GM13977 (cell line): Measurements from ENCODE around the gene TMEM131L.
"Not testable (repeated sequence)": the region's sequence is repeated elsewhere in the genome, so short reads cannot be mapped to it uniquely, and the experiment has no call there.

ENCODE experiments used
- DNase-seq: peaks from one replicate; pipeline ENCODE4 v3.0.0; 2012; ENCODE audit warnings: low spot score
- in situ Hi-C: fragments of 300-500 bp; cut with MboI; formaldehyde crosslinking; loops from one replicate; pipeline ENCODE4 v1.12.0; 2022; ENCODE audit warnings: low sequenced_read_pairs, low pct_unique_long_range_greater_than_20kb, mixed read lengths, inconsistent platforms; ENCODE audit not compliant: unreplicated experiment
- TF ChIP-seq, protein P1 (sequence below): IDR thresholded peaks from 2 replicates; pipeline ENCODE4 v1.5.1; 2012; ENCODE audit warnings: mild to moderate bottlenecking, control low read depth; ENCODE audit not compliant: insufficient read depth; ENCODE audit errors: extremely low read depth, missing control alignments

TMEM131L gene

DNA sequence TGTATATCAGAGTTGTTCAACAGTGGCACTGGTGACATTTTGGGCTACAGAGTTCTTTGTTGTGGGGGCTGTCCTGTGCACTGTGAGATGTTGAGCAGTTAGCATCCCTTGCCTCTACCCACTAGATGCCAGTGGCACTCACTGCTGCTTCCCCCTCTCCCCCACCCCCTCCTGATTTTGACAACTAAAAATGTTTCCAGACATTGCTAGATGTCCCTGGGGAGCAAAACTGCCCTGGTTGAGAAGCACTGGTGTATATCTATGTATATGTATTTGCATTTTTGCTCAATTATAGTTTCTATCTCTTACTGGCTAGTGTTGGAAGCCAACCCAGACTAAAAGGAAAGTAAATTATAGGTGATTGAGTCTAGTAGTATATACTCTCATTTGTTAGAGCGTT lies 2.4 kb downstream of the TMEM131L start:
- in situ Hi-C loops: no loop called here
- TF ChIP-seq, protein P1, sequence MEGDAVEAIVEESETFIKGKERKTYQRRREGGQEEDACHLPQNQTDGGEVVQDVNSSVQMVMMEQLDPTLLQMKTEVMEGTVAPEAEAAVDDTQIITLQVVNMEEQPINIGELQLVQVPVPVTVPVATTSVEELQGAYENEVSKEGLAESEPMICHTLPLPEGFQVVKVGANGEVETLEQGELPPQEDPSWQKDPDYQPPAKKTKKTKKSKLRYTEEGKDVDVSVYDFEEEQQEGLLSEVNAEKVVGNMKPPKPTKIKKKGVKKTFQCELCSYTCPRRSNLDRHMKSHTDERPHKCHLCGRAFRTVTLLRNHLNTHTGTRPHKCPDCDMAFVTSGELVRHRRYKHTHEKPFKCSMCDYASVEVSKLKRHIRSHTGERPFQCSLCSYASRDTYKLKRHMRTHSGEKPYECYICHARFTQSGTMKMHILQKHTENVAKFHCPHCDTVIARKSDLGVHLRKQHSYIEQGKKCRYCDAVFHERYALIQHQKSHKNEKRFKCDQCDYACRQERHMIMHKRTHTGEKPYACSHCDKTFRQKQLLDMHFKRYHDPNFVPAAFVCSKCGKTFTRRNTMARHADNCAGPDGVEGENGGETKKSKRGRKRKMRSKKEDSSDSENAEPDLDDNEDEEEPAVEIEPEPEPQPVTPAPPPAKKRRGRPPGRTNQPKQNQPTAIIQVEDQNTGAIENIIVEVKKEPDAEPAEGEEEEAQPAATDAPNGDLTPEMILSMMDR: no peak
- no peak for DNase-seq

DNA sequence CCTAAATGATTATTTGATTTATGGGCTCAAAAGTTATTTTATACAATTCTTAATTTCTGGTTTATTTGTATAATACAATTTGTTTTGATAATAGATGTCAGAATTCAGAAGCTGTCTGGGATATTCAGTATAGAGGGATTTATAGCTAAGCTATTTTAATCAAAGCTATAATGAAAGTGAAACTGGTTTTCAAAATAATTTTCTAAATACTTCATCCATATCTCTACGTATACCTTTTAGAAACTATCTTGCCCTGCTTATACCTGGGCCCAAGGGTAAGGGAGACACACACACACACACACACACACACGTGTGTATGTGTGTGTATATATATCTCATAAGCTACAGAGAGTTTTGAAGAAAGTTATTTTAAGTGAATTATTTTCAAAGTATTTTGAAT lies 2.9 kb downstream of the TMEM131L start:
- no peak for DNase-seq
- TF ChIP-seq, protein P1: no peak
- in situ Hi-C loops: no loop called here

DNA sequence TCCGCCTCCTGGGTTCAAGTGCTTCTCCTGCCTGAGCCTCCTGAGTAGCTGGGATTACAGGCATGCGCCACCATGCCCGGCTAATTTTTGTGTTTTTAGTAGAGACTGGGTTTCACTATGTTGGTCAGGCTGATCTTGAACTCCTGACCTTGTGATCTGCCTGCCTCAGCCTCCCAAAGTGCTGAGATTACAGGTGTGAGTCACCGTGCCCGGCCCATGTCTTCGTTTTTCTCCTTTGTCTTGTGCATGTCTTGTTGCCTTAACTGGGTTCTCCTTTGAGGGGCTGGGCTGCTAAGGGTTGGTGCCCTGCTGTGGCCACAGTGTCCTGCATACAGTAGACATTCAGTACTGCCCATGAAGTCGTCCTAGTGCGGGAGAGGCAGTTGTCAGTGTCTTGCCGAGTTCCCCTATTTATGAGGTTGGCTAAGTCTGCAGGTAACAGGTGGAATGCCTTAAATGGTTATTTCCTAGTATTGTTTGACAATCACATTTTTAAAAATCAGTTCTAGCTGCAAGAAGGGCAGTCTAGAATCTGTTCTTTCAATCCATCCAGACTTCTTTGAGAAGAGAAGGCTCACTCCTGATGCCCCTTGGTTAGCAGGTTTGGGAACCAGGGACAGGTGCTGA lies 5.0 kb downstream of the TMEM131L start:
- in situ Hi-C loops: not testable (repeated sequence)

DNA sequence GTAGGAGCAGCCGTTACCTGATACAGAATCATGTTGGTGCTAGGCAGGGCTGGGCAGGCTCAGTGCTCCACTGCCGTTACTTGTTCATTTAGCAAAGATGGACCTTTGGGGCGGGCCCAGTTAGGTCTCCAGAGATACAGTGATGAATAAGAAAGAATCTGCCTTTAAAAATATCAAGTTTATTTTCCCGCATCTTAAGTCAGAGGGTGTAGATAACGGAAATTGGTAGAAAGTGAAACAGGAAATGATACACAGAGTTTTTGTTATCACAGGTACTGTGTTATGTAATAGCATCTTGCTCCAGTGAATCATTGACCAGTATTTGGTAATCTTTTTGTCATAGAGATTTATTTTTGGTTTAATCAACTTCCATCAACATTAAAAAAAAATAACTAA lies 5.5 kb downstream of the TMEM131L start:
- TF ChIP-seq, protein P1: no peak
- peak; percentile 42 for DNase-seq
- in situ Hi-C loops: no loop called here

More for the DNA sequence above, 5.0 kb downstream of the TMEM131L start:
- DNase-seq: not testable (repeated sequence)

DNA sequence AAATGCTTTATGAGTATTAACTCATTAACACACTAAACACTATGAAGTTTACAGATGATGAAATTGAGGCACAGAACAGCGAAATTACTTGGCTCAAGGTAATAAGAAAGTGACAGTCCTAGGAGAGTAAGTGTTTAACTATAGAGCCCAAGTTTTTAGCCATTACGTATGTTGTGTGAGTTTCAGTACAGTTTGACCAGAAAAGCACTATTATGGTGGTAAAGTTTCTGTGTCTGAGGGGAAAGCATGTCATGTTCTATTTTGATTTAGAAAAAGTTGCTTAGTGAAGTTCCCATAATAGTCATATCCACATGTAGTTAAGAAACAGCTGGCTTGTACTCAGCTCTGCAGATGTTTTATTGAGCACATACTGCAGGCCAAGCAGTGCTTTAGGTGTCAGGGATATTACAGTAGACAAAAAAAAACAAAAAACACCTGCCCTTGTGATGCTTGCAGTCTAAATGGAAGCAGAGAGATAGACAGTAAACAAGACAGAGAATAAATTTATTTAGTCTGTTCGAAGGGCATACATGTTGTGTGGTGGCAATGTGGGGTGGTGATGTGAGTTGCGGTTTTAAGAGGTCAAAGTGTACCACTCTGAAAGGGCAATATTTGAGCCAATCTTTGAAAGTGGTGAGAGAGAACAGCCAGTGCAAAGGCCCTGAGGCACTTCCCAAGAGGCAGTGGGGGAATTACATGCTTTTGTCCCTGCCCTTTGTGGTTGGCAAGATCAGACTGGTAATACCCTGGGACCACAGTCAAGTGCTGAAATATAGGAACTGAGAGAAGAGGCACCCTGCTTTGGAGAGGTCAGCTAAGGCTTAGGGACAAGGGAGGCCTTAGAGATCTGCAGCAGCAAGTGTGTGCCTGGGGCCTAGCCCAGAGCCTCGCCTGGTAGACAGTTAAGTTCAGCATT lies 6.2 kb downstream of the TMEM131L start:
- in situ Hi-C loops: no loop called here
- TF ChIP-seq, protein P1: no peak
- peak; percentile 63 for DNase-seq

DNA sequence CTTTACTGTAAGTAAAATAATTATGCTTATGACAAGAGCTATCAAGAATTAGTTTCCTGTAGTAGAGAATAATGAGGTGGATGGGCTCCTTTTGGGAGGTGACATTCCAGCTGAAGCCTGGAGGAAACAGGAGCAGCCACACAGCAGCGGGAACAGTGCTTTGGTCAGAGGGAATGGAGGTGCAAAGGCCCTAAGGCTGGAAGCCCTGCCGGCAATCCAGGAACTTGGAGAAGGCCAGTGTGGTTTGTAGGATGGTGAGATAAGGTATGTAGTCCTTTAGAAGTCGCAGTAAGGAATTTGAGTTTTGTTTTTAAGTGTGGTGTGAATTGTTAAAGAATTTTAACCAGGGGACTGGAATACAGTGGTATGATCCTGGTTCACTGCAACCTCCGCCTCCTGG lies 8.1 kb downstream of the TMEM131L start:
- in situ Hi-C loops: no loop called here
- TF ChIP-seq, protein P1: no peak
- DNase-seq: no peak
